Panc1 (cell line): Measurements from ENCODE around the gene ERC2.

Experiments used
- CTCF ChIP-seq: fragments of 450-650 bp; IDR thresholded peaks from 2 replicates; pipeline ENCODE4 v1.5.1; 2017; ENCODE audit warnings: mild to moderate bottlenecking
- POLR2AphosphoS5 ChIP-seq: IDR thresholded peaks from 2 replicates; pipeline ENCODE4 v1.6.1; 2012; ENCODE audit warnings: mild to moderate bottlenecking, low read depth, low read length, moderate library complexity
- REST ChIP-seq, 2 experiments: IDR thresholded peaks; 2 replicates each; pipeline ENCODE4 v1.6.1; 2011 to 2012; ENCODE audit warnings: low read depth in 2 of 2, control low read depth in 1 of 2, low read length in 1 of 2, mild to moderate bottlenecking in 1 of 2, moderate library complexity in 1 of 2; ENCODE audit not compliant: insufficient read depth in 1 of 2

GRCh38 chr3:55538158-55538557 is 930.1 kb downstream of the ERC2 start:
- TF ChIP-seq CTCF (no peak), REST (IDR thresholded peaks at IDR 0.05; ENCODE audit: insufficient read depth in 1 of 2, low read depth in 2 of 2, low read length in 1 of 2) (no peak), POLR2AphosphoS5 (no peak)
